Stimulated activated naive CD8-positive, alpha-beta T cell treated with anti-CD3 and anti-CD28 coated beads, Interleukin-15, Interleukin-2, amounts not matched to agents 100 ng/mL and 50 ng/mL, for 24 hours (primary cell): Measurements from ENCODE around the gene CSRNP3.

Source experiments
- H3K27ac Mint-ChIP-seq: one replicate; pipeline ENCODE4 v1.8.0; 2021; ENCODE audit warnings: mild to moderate bottlenecking, mixed read lengths
- H3K27me3 Mint-ChIP-seq: one replicate; pipeline ENCODE4 v1.8.0; 2021; ENCODE audit warnings: mixed read lengths
- H3K36me3 Mint-ChIP-seq: one replicate; pipeline ENCODE4 v1.8.0; 2021; ENCODE audit warnings: low read depth, mixed read lengths
- H3K4me1 Mint-ChIP-seq: one replicate; pipeline ENCODE4 v1.8.0; 2021; ENCODE audit warnings: low read depth, mixed read lengths
- H3K4me3 Mint-ChIP-seq: one replicate; pipeline ENCODE4 v1.8.0; 2021; ENCODE audit warnings: mild to moderate bottlenecking, mixed read lengths
- H3K9me3 Mint-ChIP-seq: one replicate; pipeline ENCODE4 v1.8.0; 2021; ENCODE audit warnings: mixed read lengths

Gene CSRNP3

GRCh38 chr2:165706960-165707487, 237.5 kb downstream of the CSRNP3 start:
- H3K27me3 Mint-ChIP-seq, result peaks cover 3% of the 10 kb centered on the region
- no peak overlapping the region for H3K4me3 Mint-ChIP-seq
- H3K27ac Mint-ChIP-seq, result no peak overlapping the region
- no peaks in the 10 kb centered on the region for H3K36me3 Mint-ChIP-seq
- H3K4me1 Mint-ChIP-seq, result no peaks in the 10 kb centered on the region
- no peaks in the 10 kb centered on the region for H3K9me3 Mint-ChIP-seq

- Mint-ChIP-seq H3K4me3 (no peak overlapping the region), H3K27ac (no peak overlapping the region), H3K9me3 (no peaks in the 10 kb centered on the region), H3K36me3 (no peaks in the 10 kb centered on the region), H3K4me1 (no peaks in the 10 kb centered on the region), H3K27me3 (peaks cover 3% of the 10 kb centered on the region)
These were observed 246.6 kb downstream of the CSRNP3 start for GRCh38 chr2:165716091-165716490.

GRCh38 chr2:165718610-165719210, 249.2 kb downstream of the CSRNP3 start:
- Mint-ChIP-seq H3K27me3 (peaks cover 8% of the 10 kb centered on the region), H3K4me3 (no peak overlapping the region), H3K27ac (no peak overlapping the region), H3K36me3 (no peaks in the 10 kb centered on the region), H3K9me3 (no peaks in the 10 kb centered on the region), H3K4me1 (no peaks in the 10 kb centered on the region)

DNA sequence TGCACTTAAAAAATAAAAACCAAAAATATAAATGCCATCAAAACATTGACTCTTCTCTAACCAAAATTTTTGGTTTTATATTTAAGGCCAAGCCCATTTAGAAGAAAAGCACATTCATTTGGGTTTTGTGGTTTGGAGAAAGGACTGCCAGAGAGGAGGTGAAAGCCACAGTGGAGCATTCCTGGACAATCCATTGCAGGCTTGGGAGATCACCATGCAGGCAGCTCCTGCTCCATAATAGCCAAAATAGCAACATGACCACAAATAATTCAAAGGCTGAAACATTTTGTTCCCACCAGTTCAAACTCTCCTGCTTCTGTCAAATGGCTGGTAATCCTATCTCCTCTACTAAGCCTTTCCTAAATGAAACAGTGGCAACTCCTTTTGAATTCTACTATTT, 251.0 kb downstream of the CSRNP3 start:
- peaks cover 5% of the 10 kb centered on the region for H3K4me1 Mint-ChIP-seq
- no peak overlapping the region for H3K27ac Mint-ChIP-seq
- H3K36me3 Mint-ChIP-seq, result no peaks in the 10 kb centered on the region
- H3K9me3 Mint-ChIP-seq, result no peaks in the 10 kb centered on the region
- H3K4me3 Mint-ChIP-seq, result no peak overlapping the region
- peaks cover 10% of the 10 kb centered on the region for H3K27me3 Mint-ChIP-seq

DNA sequence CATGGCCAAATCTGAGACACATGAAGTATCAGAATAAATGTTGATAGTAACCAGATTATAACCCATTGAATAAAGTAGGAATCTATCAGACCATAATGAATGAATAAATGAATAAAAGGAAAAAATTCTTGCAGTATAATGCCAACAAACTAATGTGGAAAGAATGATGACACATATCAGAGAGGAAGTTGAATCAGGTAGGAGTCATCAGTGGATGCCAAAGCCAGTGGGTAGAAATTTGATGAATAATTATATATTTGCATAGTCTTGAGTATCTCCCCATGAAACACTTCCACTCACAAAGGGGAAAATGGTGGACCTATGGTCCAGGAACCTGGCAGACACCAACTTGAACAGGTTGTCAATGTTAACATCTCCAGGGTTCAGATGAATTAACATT, 255.9 kb downstream of the CSRNP3 start:
- Mint-ChIP-seq H3K9me3 (no peaks in the 10 kb centered on the region), H3K4me3 (no peak overlapping the region), H3K27me3 (peaks cover 7% of the 10 kb centered on the region), H3K36me3 (no peaks in the 10 kb centered on the region), H3K27ac (no peak overlapping the region), H3K4me1 (peaks cover 9% of the 10 kb centered on the region)
